ENCODE data around the gene QDPR.

QDPR gene

GRCh38 chr4:17516980-17517379, 5.1 kb upstream of the QDPR start:
- H4K20me1 ChIP-seq (ENCODE audit: insufficient read depth, low read length): no peaks in the 10 kb centered on the region
- H3K4me2 ChIP-seq (ENCODE audit: low read length): no peak overlapping the region
- peaks cover 6% of the 10 kb centered on the region for H3K4me1 ChIP-seq (ENCODE audit: insufficient read depth, low read length, severe bottlenecking)
- no peak overlapping the region for H3K27ac ChIP-seq (ENCODE audit: low read depth, low read length, poor library complexity, severe bottlenecking)
- H3K79me2 ChIP-seq (ENCODE audit: insufficient read depth, low read length): no peaks in the 10 kb centered on the region
- H3K4me3 ChIP-seq (ENCODE audit: low read depth, low read length, poor library complexity, severe bottlenecking): no peak overlapping the region
- H3F3A ChIP-seq (ENCODE audit: insufficient read depth, low read length): no peaks in the 10 kb centered on the region
- no peaks in the 10 kb centered on the region for H3K27me3 ChIP-seq (ENCODE audit: insufficient read depth, low read length)
- H3K9me2 ChIP-seq (ENCODE audit: low read depth, low read length): no peaks in the 10 kb centered on the region
- no peaks in the 10 kb centered on the region for H3K36me3 ChIP-seq (ENCODE audit: insufficient read depth, low read length)
- TF ChIP-seq CTCF (IDR thresholded peaks at IDR 0.05; ENCODE audit: low read length): no peak
- TF ChIP-seq EZH2 (IDR thresholded peaks at IDR 0.05; ENCODE audit: borderline replicate concordance, low read length): no peak
- H3K9ac ChIP-seq (ENCODE audit: low read length): no peak overlapping the region
- no peaks in the 10 kb centered on the region for H3K9me3 ChIP-seq (ENCODE audit: low read length)
- no peak overlapping the region for H2AFZ ChIP-seq (ENCODE audit: low read length)

- no peaks in the 10 kb centered on the region for H3K79me2 ChIP-seq (ENCODE audit: insufficient read depth, low read length)
- H2AFZ ChIP-seq (ENCODE audit: low read length): no peak overlapping the region
- H3F3A ChIP-seq (ENCODE audit: insufficient read depth, low read length): no peaks in the 10 kb centered on the region
- no peaks in the 10 kb centered on the region for H3K9me2 ChIP-seq (ENCODE audit: low read depth, low read length)
- no peak for TF ChIP-seq EZH2 (IDR thresholded peaks at IDR 0.05; ENCODE audit: borderline replicate concordance, low read length)
- H3K9me3 ChIP-seq (ENCODE audit: low read length): no peaks in the 10 kb centered on the region
- no peak overlapping the region for H3K4me2 ChIP-seq (ENCODE audit: low read length)
- no peaks in the 10 kb centered on the region for H3K36me3 ChIP-seq (ENCODE audit: insufficient read depth, low read length)
- H4K20me1 ChIP-seq (ENCODE audit: insufficient read depth, low read length): no peaks in the 10 kb centered on the region
- H3K27me3 ChIP-seq (ENCODE audit: insufficient read depth, low read length): no peaks in the 10 kb centered on the region
- H3K27ac ChIP-seq (ENCODE audit: low read depth, low read length, poor library complexity, severe bottlenecking): no peak overlapping the region
- no peak overlapping the region for H3K9ac ChIP-seq (ENCODE audit: low read length)
- H3K4me1 ChIP-seq (ENCODE audit: insufficient read depth, low read length, severe bottlenecking): peaks cover 13% of the 10 kb centered on the region
- no peak overlapping the region for H3K4me3 ChIP-seq (ENCODE audit: low read depth, low read length, poor library complexity, severe bottlenecking)
Measured at GRCh38 chr4:17515445-17516407, 3.8 kb upstream of the QDPR start.

- TF ChIP-seq CTCF (IDR thresholded peaks at IDR 0.05; ENCODE audit: low read length): no peak
- no peak for TF ChIP-seq EZH2 (IDR thresholded peaks at IDR 0.05; ENCODE audit: borderline replicate concordance, low read length)
- no peak within 1 kb of the TSS for H3K4me2 ChIP-seq (ENCODE audit: low read length)
Measured at GRCh38 chr4:17514865-17515264, 3.0 kb upstream of the QDPR start, which contains the start of gene CLRN2. Gene CLRN2 (plus strand): TSS chr4:17515165. CDS start chr4:17515267, 102 bp downstream.

More at GRCh38 chr4:17514865-17515264, 3.0 kb upstream of the QDPR start, which contains the start of gene CLRN2:
- no peaks in the 10 kb centered on the region for H4K20me1 ChIP-seq (ENCODE audit: insufficient read depth, low read length)
- H3K36me3 ChIP-seq (ENCODE audit: insufficient read depth, low read length): no peaks in the 10 kb centered on the region
- H2AFZ ChIP-seq (ENCODE audit: low read length): no peak within 1 kb of the TSS
- H3K4me3 ChIP-seq (ENCODE audit: low read depth, low read length, poor library complexity, severe bottlenecking): no peak within 1 kb of the TSS
- no peak within 1 kb of the TSS for H3K9ac ChIP-seq (ENCODE audit: low read length)
- peaks cover 18% of the 10 kb centered on the region for H3K4me1 ChIP-seq (ENCODE audit: insufficient read depth, low read length, severe bottlenecking)
- no peaks in the 10 kb centered on the region for H3K9me3 ChIP-seq (ENCODE audit: low read length)
- no peaks in the 10 kb centered on the region for H3F3A ChIP-seq (ENCODE audit: insufficient read depth, low read length)
- no peaks in the 10 kb centered on the region for H3K9me2 ChIP-seq (ENCODE audit: low read depth, low read length)
- H3K79me2 ChIP-seq (ENCODE audit: insufficient read depth, low read length): no peaks in the 10 kb centered on the region
- H3K27me3 ChIP-seq (ENCODE audit: insufficient read depth, low read length): no peaks in the 10 kb centered on the region
- no peak within 1 kb of the TSS for H3K27ac ChIP-seq (ENCODE audit: low read depth, low read length, poor library complexity, severe bottlenecking)

Measured in OCI-LY1 (cell line).